ENCODE measurements around the gene CES5A. TPM values are rescaled to one million over a fixed set of nuclear protein-coding genes. Genes with fewer than 3 reads are reported as not detected.

The CES5A gene
- not detected for total RNA-seq

- Histone ChIP-seq H3K27me3 (no peaks in the 10 kb centered on the region), H3K9me3 (no peaks in the 10 kb centered on the region), H3K27ac (no peak within 1 kb of the TSS), H3K4me3 (no peak within 1 kb of the TSS), H3K4me1 (no peaks in the 10 kb centered on the region), H3K36me3 (no peaks in the 10 kb centered on the region)
- WGBS, 2 donors: 67% methylated on average over 2 of the region's 2 CpGs
- DNase-seq (no peak), ATAC-seq (ENCODE audit: low FRiP score in 2 of 2) (no peak)
- no peak for TF ChIP-seq POLR2A (IDR thresholded peaks at IDR 0.05)
- TF ChIP-seq CTCF (IDR thresholded peaks at IDR 0.05): no peak
- TF ChIP-seq POLR2AphosphoS5 (IDR thresholded peaks at IDR 0.05): no peak
- no peak for TF ChIP-seq EP300 (IDR thresholded peaks at IDR 0.05)
These were observed at the start of gene CES5A for GRCh38 chr16:55875273-55875672. Gene CES5A (minus strand): TSS chr16:55875373. CDS start chr16:55875221, 152 bp downstream.

- H3K27me3 ChIP-seq: no peaks in the 10 kb centered on the region
These were observed 47.5 kb upstream of the CES5A start for GRCh38 chr16:55922662-55923061.

GRCh38 chr16:55917373-55918160 lies 42.4 kb upstream of the CES5A start:
- Histone ChIP-seq H3K27me3 (no peaks in the 10 kb centered on the region), H3K4me3 (no peak overlapping the region), H3K4me1 (no peaks in the 10 kb centered on the region), H3K27ac (no peak overlapping the region), H3K9me3 (no peaks in the 10 kb centered on the region), H3K36me3 (no peaks in the 10 kb centered on the region)
- 67 to 94% methylated on average over 1 of the region's 1 CpG for WGBS, 2 donors
- DNase-seq: no peak
- TF ChIP-seq POLR2AphosphoS5 (IDR thresholded peaks at IDR 0.05) (no peak), EP300 (IDR thresholded peaks at IDR 0.05) (no peak), POLR2A (IDR thresholded peaks at IDR 0.05) (no peak), CTCF (IDR thresholded peaks at IDR 0.05) (no peak)
- ATAC-seq (ENCODE audit: low FRiP score in 2 of 2): no peak

More at GRCh38 chr16:55922662-55923061, 47.5 kb upstream of the CES5A start:
- no peak overlapping the region for H3K4me3 ChIP-seq
- H3K27ac ChIP-seq: no peak overlapping the region
- no peak for DNase-seq
- no peaks in the 10 kb centered on the region for H3K36me3 ChIP-seq
- H3K4me1 ChIP-seq: no peaks in the 10 kb centered on the region
- TF ChIP-seq POLR2A (IDR thresholded peaks at IDR 0.05) (no peak), CTCF (IDR thresholded peaks at IDR 0.05) (no peak), EP300 (IDR thresholded peaks at IDR 0.05) (no peak), POLR2AphosphoS5 (IDR thresholded peaks at IDR 0.05) (no peak)
- no peak for ATAC-seq (ENCODE audit: low FRiP score in 2 of 2)
- no peaks in the 10 kb centered on the region for H3K9me3 ChIP-seq

- 67 to 78% methylated on average over 6 of the region's 6 CpGs for WGBS, 2 donors
- no peaks in the 10 kb centered on the region for H3K36me3 ChIP-seq
- no peaks in the 10 kb centered on the region for H3K27me3 ChIP-seq
- ATAC-seq (ENCODE audit: low FRiP score in 2 of 2): no peak
- H3K4me3 ChIP-seq: no peak overlapping the region
- no peak overlapping the region for H3K27ac ChIP-seq
- no peaks in the 10 kb centered on the region for H3K4me1 ChIP-seq
- no peak for DNase-seq
- TF ChIP-seq EP300 (IDR thresholded peaks at IDR 0.05): no peak
- no peak for TF ChIP-seq CTCF (IDR thresholded peaks at IDR 0.05)
- TF ChIP-seq POLR2AphosphoS5 (IDR thresholded peaks at IDR 0.05): no peak
- TF ChIP-seq POLR2A (IDR thresholded peaks at IDR 0.05): no peak
- H3K9me3 ChIP-seq: no peaks in the 10 kb centered on the region
These were observed 40.1 kb upstream of the CES5A start for GRCh38 chr16:55915096-55915827.
